K562 (cell line): Measurements from ENCODE around the gene CSH1. TPM values are rescaled to one million over a fixed set of nuclear protein-coding genes. Genes with fewer than 3 reads are reported as not detected.
A peak's percentile ranks its signal among the peaks of the same experiment; 100 is the strongest.

Experiments
- ATAC-seq: fragments of 200-7000 bp; cut with Tn5 transposase; 3 replicates; pipeline ENCODE4 v1.9.1; 2020; ENCODE audit warnings: moderate library complexity
- BruUV-seq: library from RNA; stranded (reverse); fragments of 400-500 nt; replicated peaks from 2 replicates; lab custom pipeline; 2021; lab: Mats Ljungman, UMichigan
- CTCF ChIA-PET: fragments of 300-600 bp; formaldehyde crosslinking; extraction: SDS; loops from one replicate; lab custom pipeline; 2021; ENCODE audit warnings: low intra/inter-chr PET ratio; lab: Yijun Ruan, JAX
- POLR2A ChIA-PET: fragments of 300-600, 350-650 bp; sonication (Branson Sonifier 250); formaldehyde crosslinking; extraction: SDS; loops from one replicate; lab custom pipeline; 2021; ENCODE audit warnings: antibody characterized with exemption, inconsistent platforms; lab: Yijun Ruan, JAX
- DNase-seq, 4 experiments: peaks; one replicate each; pipeline versions ENCODE4 v3.0.0 to v3.0.0-alpha.2; 2011 to 2018; ENCODE audit warnings: low spot score in 3 of 4, mixed read lengths in 3 of 4; ENCODE audit errors: extremely low read depth in 1 of 4
- FAIRE-seq: peaks from 2 replicates; lab custom pipeline; 2011; peaks lifted over from hg19 to GRCh38; lab: Jason Lieb, UNC
- H2AFZ ChIP-seq: 2 replicates; pipeline ENCODE4 v1.6.0; 2011; ENCODE audit warnings: low read depth, low read length, control low read depth, inconsistent platforms
- H3K27ac ChIP-seq: fragments of 200-600 bp; 3 replicates; pipeline ENCODE4 v1.8.0; 2011; ENCODE audit warnings: low read depth, mild to moderate bottlenecking, control low read depth, inconsistent platforms, low read length, moderate library complexity, mixed read lengths; ENCODE audit errors: extremely low read depth
- H3K27me3 ChIP-seq, 2 experiments: fragments of 300-600 bp in 1 of 2; 2 replicates in 1 of 2; 3 replicates in 1 of 2; pipeline versions ENCODE4 v1.6.0 to v1.8.0; 2011; ENCODE audit warnings: inconsistent platforms in 2 of 2, low read length in 2 of 2, mild to moderate bottlenecking in 1 of 2, mixed read lengths in 1 of 2, moderate library complexity in 1 of 2; ENCODE audit not compliant: control insufficient read depth in 2 of 2, insufficient read depth in 2 of 2
- H3K36me3 ChIP-seq: fragments of 300-600 bp; 3 replicates; pipeline ENCODE4 v1.8.0; 2011; ENCODE audit warnings: mild to moderate bottlenecking, low read length, inconsistent platforms; ENCODE audit not compliant: control insufficient read depth, insufficient read depth
- H3K4me1 ChIP-seq, 2 experiments: fragments of 200-600 bp in 1 of 2; replicated peaks in 1 of 2; 2 replicates in 1 of 2; 3 replicates in 1 of 2; pipeline versions ENCODE4 v1.5.1 to v1.8.0; 2011; ENCODE audit warnings: inconsistent platforms in 2 of 2, low read length in 2 of 2, mild to moderate bottlenecking in 1 of 2, mixed read lengths in 1 of 2, moderate library complexity in 1 of 2; ENCODE audit not compliant: control insufficient read depth in 2 of 2, insufficient read depth in 2 of 2
- H3K4me2 ChIP-seq: 2 replicates; pipeline ENCODE4 v1.6.1; 2011; ENCODE audit warnings: low read length, control low read depth, inconsistent platforms, mixed read lengths; ENCODE audit not compliant: insufficient read depth
- H3K4me3 ChIP-seq: fragments of 200-600 bp; sonication (generic), shearing (Covaris generic); 2 replicates; pipeline ENCODE4 v1.5.1; 2016; ENCODE audit warnings: control low read depth, inconsistent platforms
- H3K79me2 ChIP-seq: fragments of 200-600 bp; 3 replicates; pipeline ENCODE4 v1.8.0; 2011; ENCODE audit warnings: low read length, inconsistent platforms; ENCODE audit not compliant: control insufficient read depth, insufficient read depth
- H3K9ac ChIP-seq, 2 experiments: 2 replicates each; pipeline versions ENCODE4 v1.6.0 to v1.6.1; 2011; ENCODE audit warnings: low read depth in 2 of 2, low read length in 2 of 2, control low read depth in 1 of 2, inconsistent platforms in 1 of 2, mild to moderate bottlenecking in 1 of 2, mixed read lengths in 1 of 2; ENCODE audit not compliant: insufficient read depth in 1 of 2
- H3K9me1 ChIP-seq: one replicate; pipeline ENCODE4 v1.6.0; 2011; ENCODE audit warnings: inconsistent platforms, mild to moderate bottlenecking, low read length, moderate library complexity; ENCODE audit not compliant: control insufficient read depth, insufficient read depth
- H3K9me3 ChIP-seq: replicated peaks from 2 replicates; pipeline ENCODE4 v1.5.1; 2011; ENCODE audit warnings: low read depth, low read length, inconsistent platforms; ENCODE audit not compliant: control insufficient read depth, insufficient read depth
- H4K20me1 ChIP-seq: replicated peaks from 2 replicates; pipeline ENCODE4 v1.6.1; 2011; ENCODE audit warnings: low read length, inconsistent platforms, mixed read lengths; ENCODE audit not compliant: control insufficient read depth, insufficient read depth
- KLF13 ChIP-seq: fragments of 450-650 bp; IDR thresholded peaks from 2 replicates; pipeline ENCODE4 v1.6.1; 2016; ENCODE audit warnings: missing genetic modification characterization, low read depth, mild to moderate bottlenecking, missing compliant biosample characterization, moderate library complexity, borderline replicate concordance
- PATZ1 ChIP-seq: fragments of 250-450 bp; sonication (Bioruptor Pico); IDR thresholded peaks from 2 replicates; pipeline ENCODE4 v1.5.0; 2020; ENCODE audit warnings: mild to moderate bottlenecking, borderline replicate concordance
- STAT6 ChIP-seq: sonication (generic); formaldehyde crosslinking; IDR thresholded peaks from 2 replicates; pipeline ENCODE4 v1.8.1; 2023; ENCODE audit warnings: mild to moderate bottlenecking, missing genetic modification reagents
- TCF7L2 ChIP-seq: fragments of 150-350 bp; IDR thresholded peaks from 2 replicates; pipeline ENCODE4 v1.6.1; 2016; ENCODE audit warnings: low read depth, mild to moderate bottlenecking, low read length, moderate library complexity
- TEAD1 ChIP-seq, 2 experiments: fragments of 450-650 bp in 1 of 2; sonication (generic) in 1 of 2; formaldehyde crosslinking; IDR thresholded peaks; 2 replicates each; pipeline versions ENCODE4 v1.4.0 to v1.8.0; 2020 to 2022; ENCODE audit warnings: mild to moderate bottlenecking in 2 of 2, missing genetic modification reagents in 1 of 2
- ZNF263 ChIP-seq: sonication (generic); formaldehyde crosslinking; IDR thresholded peaks from 2 replicates; pipeline ENCODE4 v1.8.0; 2022; ENCODE audit warnings: mild to moderate bottlenecking, missing genetic modification reagents, borderline replicate concordance
- ZNF311 ChIP-seq: fragments of 250-450 bp; sonication (Bioruptor Pico); IDR thresholded peaks from 2 replicates; pipeline ENCODE4 v1.4.0; 2020; ENCODE audit warnings: mild to moderate bottlenecking, moderate library complexity
- WGBS: fragments of 100-300 bp; shearing (Covaris generic); methylation state at CpG from one replicate; pipeline ENCODE4 v1.1.6; 2016; ENCODE audit warnings: low coverage, mixed read lengths; ENCODE audit not compliant: insufficient coverage; ENCODE audit errors: missing lambda C conversion rate; 5-methylcytosine and 5-hydroxymethylcytosine counted together
- in situ Hi-C: fragments of 300-500 bp; cut with MboI; formaldehyde crosslinking; loops from 4 replicates; pipeline ENCODE4 v1.15.0; 2018; ENCODE audit warnings: inconsistent platforms, mixed read lengths
- intact Hi-C: fragments of 100-400 bp; cut with micrococcal nuclease; formaldehyde crosslinking; loops from 2 replicates; pipeline ENCODE4 v1.14.2; 2022
- polyA plus RNA-seq, 8 experiments: library from polyadenylated mRNA; depleted of rRNA in 4 of 8; stranded (reverse) in 5 of 8; unstranded in 3 of 8; fragments of >200 nt; fragmentation: Nextera tagmentation in 2 of 8; fragmentation: Illumina TruSeq in 1 of 8; extraction: Ambion mirVana in 2 of 8; extraction: Trizol in 1 of 8; gene quantifications; 2 replicates each; pipeline versions ENCODE4 v1.2.1 to v1.2.3, GENCODE V29; 2011 to 2014; ENCODE audit warnings: inconsistent platforms in 1 of 8, missing spikeins in 1 of 8
- total RNA-seq, 7 experiments: library from RNA; depleted of rRNA in 6 of 7; stranded (reverse); fragments of >200 nt in 6 of 7; fragmentation: Illumina TruSeq in 2 of 7; extraction: Trizol in 2 of 7; gene quantifications; 2 replicates each; pipeline versions ENCODE4 v1.2.1 to v1.2.3, GENCODE V29; 2011 to 2021; ENCODE audit warnings: low replicate concordance in 1 of 7
- TF ChIP-seq, protein P1 (sequence below): IDR thresholded peaks from 2 replicates; pipeline ENCODE4 v1.6.1; 2016; ENCODE audit warnings: missing genetic modification characterization, missing compliant biosample characterization
- TF ChIP-seq, protein P2 (sequence below), 2 experiments: IDR thresholded peaks; 2 replicates each; pipeline ENCODE4 v1.6.1; 2011; ENCODE audit warnings: borderline replicate concordance in 1 of 2, control low read depth in 1 of 2, low read depth in 1 of 2, low read length in 1 of 2, mild to moderate bottlenecking in 1 of 2, mixed read lengths in 1 of 2, moderate library complexity in 1 of 2; ENCODE audit not compliant: insufficient read depth in 1 of 2, insufficient read length in 1 of 2, poor library complexity in 1 of 2, severe bottlenecking in 1 of 2; ENCODE audit errors: extremely low read depth in 1 of 2
- TF ChIP-seq, protein P3 (sequence below), 2 experiments: fragments of 450-650 bp; conservative IDR thresholded peaks; 2 replicates each; pipeline ENCODE4 v1.6.1; 2017; ENCODE audit warnings: mild to moderate bottlenecking in 2 of 2, moderate library complexity in 2 of 2

Gene CSH1
- total and polyA plus RNA-seq, 9 of the 15 experiments (the other 6 are each of a cell fraction or from before 2014, with no cell fraction given), result not detected

DNA sequence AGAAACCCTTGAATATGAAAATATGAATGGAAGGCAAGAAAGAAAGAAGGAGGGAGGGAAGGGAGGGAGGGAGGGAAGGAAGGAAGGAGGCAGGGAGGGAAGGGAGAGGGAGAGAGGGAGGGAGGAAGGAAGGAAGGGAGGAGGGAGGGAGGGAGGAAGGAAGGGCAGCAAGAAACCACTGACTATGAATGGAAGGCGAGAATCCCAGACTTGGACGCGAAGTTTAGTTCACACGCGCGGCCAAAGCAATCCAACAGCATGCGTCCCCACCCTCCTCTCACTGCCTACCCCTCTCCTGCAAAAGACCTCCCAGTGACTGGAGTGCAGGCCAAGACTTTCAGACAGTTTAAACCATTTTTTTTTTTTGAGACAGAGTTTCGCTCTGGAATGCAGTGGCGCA is 46.0 kb downstream of the CSH1 start:
- Histone ChIP-seq H3K36me3 (peaks cover 13% of the 10 kb centered on the region; the same call in 1 of the 3 replicates), H3K27me3 (no peaks in the 10 kb centered on the region), H3K27ac (peak overlapping the region; percentile 57; the same call in 2 of the 3 replicates), H3K4me2 (peak overlapping the region; percentile 83), H3K9me3 (peaks cover 2% of the 10 kb centered on the region; the same call in 1 of the 2 replicates), H3K9me1 (no peaks in the 10 kb centered on the region), H3K79me2 (peaks cover 30% of the 10 kb centered on the region), H3K4me3 (peak overlapping the region; percentile 40), H3K4me1 (peaks cover 18 to 26% of the 10 kb centered on the region in 2 experiments; a peak in 4 of 5 replicates), H4K20me1 (no peaks in the 10 kb centered on the region), H3K9ac (peak overlapping the region; percentile 45 to 81; a peak in 2 of 4 replicates), H2AFZ (peak overlapping the region; percentile 47)
- ATAC-seq, result no peak
- WGBS, result 34% methylated on average over 8 of the region's 9 CpGs
- intact Hi-C loops (no loop called here), in situ Hi-C loops (no loop called here)
- peak in 1 of 4 experiments; percentile 42 for DNase-seq
- BruUV-seq, result no TSS peak
- ChIA-PET CTCF (no interaction called here), POLR2A (interaction anchor here (0.6 to 1.4 kb wide), 2 partner anchors 19 to 545 kb away, joined by 3 to 5 read pairs; no protein-coding TSS in a partner anchor)
- FAIRE-seq, result no peak
- no peak for TF ChIP-seq ZNF311 (CRISPR knock-in tag)
- TF ChIP-seq, protein P1, sequence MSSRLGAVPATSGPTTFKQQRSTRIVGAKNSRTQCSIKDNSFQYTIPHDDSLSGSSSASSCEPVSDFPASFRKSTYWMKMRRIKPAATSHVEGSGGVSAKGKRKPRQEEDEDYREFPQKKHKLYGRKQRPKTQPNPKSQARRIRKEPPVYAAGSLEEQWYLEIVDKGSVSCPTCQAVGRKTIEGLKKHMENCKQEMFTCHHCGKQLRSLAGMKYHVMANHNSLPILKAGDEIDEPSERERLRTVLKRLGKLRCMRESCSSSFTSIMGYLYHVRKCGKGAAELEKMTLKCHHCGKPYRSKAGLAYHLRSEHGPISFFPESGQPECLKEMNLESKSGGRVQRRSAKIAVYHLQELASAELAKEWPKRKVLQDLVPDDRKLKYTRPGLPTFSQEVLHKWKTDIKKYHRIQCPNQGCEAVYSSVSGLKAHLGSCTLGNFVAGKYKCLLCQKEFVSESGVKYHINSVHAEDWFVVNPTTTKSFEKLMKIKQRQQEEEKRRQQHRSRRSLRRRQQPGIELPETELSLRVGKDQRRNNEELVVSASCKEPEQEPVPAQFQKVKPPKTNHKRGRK, result 0 out of 2 replicates have a peak, but pooled peaks have one; percentile 24
- TF ChIP-seq, protein P2, sequence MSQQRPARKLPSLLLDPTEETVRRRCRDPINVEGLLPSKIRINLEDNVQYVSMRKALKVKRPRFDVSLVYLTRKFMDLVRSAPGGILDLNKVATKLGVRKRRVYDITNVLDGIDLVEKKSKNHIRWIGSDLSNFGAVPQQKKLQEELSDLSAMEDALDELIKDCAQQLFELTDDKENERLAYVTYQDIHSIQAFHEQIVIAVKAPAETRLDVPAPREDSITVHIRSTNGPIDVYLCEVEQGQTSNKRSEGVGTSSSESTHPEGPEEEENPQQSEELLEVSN (IDR thresholded peaks at IDR 0.05; ENCODE audit: borderline replicate concordance in 1 of 2, extremely low read depth in 1 of 2, insufficient read depth in 1 of 2, insufficient read length in 1 of 2, low read depth in 1 of 2, low read length in 1 of 2, poor library complexity in 1 of 2, severe bottlenecking in 1 of 2), result peak in 1 of 2 experiments; percentile 30
- TF ChIP-seq STAT6 (CRISPR knock-in tag), result no peak
- TF ChIP-seq PATZ1 (CRISPR knock-in tag), result no peak
- 0 out of 4 replicates have a peak, but pooled peaks of 1 of the 2 experiments have one; percentile 40 for TF ChIP-seq TEAD1 (CRISPR knock-in tag; IDR thresholded peaks at IDR 0.05)
- TF ChIP-seq, protein P3, sequence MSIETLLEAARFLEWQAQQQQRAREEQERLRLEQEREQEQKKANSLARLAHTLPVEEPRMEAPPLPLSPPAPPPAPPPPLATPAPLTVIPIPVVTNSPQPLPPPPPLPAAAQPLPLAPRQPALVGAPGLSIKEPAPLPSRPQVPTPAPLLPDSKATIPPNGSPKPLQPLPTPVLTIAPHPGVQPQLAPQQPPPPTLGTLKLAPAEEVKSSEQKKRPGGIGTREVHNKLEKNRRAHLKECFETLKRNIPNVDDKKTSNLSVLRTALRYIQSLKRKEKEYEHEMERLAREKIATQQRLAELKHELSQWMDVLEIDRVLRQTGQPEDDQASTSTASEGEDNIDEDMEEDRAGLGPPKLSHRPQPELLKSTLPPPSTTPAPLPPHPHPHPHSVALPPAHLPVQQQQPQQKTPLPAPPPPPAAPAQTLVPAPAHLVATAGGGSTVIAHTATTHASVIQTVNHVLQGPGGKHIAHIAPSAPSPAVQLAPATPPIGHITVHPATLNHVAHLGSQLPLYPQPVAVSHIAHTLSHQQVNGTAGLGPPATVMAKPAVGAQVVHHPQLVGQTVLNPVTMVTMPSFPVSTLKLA (conservative IDR thresholded peaks at IDR 0.05), result 0 out of 4 replicates have a peak, but pooled peaks of 1 of the 2 experiments have one; percentile 2
- no peak for TF ChIP-seq KLF13
- no peak for TF ChIP-seq TCF7L2
- peak; percentile 93 for TF ChIP-seq ZNF263
